LNCaP clone FGC (cell line): Measurements from ENCODE around the gene MYH15.

Source experiments
- DNase-seq: peaks from one replicate; pipeline ENCODE4 v3.0.0-alpha.2; 2011; ENCODE audit warnings: low read depth
- H3K4me3 ChIP-seq: 2 replicates; pipeline ENCODE4 v1.5.1; 2011; ENCODE audit warnings: mild to moderate bottlenecking, low read depth, low read length, control low read depth
- CTCF ChIP-seq: IDR thresholded peaks from 2 replicates; pipeline ENCODE4 v1.5.1; 2012; ENCODE audit warnings: mild to moderate bottlenecking; ENCODE audit not compliant: control insufficient read depth, insufficient read depth; ENCODE audit errors: extremely low read depth

Gene MYH15

DNA sequence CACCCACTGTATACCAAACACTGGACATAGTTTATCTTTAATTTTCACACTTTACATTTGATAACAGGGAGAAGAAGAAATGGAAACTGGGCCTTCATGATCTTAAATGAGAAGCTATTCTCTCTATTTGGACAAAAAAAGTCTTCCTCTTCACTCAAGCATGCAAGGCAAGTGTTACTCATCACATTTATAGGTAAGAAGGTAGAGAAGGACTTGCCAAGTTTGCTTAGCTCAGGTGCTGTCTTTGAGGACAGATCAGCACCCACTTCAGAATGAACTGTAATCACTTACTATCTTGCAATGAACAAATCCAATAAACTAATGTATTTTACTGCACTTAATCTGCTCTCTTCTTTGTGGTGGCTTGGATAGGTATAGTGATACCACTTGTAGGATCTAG is 1.1 kb upstream of the MYH15 start:
- DNase-seq = no peak
- H3K4me3 ChIP-seq = no peak overlapping the region
- no peak for TF ChIP-seq CTCF

GRCh38 chr3:108511055-108511454 is 659 bp upstream of the MYH15 start:
- H3K4me3 ChIP-seq = no peak overlapping the region
- DNase-seq = no peak
- no peak for TF ChIP-seq CTCF

GRCh38 chr3:108509871-108510270 is 525 bp downstream of the MYH15 start:
- H3K4me3 ChIP-seq = no peak overlapping the region
- no peak for TF ChIP-seq CTCF
- no peak for DNase-seq

DNA sequence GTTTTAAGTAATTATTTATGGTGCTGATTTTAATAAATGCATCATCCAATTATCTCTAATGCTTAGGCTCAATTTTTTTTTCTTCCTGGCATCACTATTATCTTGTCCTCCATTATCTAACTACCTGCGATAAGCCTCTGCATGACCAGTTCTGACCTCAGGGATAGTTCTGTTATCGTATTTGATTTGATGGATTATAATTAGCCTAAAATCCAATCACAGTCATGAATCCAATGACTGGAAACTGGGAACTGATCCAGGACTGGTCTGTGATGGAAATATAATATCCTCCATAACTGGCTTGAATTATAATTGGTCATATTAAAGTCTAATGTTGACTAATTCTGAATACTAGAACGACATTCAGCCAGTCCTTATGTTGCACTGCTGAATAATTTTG is 1.1 kb downstream of the MYH15 start:
- H3K4me3 ChIP-seq = no peak overlapping the region
- TF ChIP-seq CTCF = no peak
- no peak for DNase-seq

GRCh38 chr3:108507902-108508301 is 2.5 kb downstream of the MYH15 start:
- no peak overlapping the region for H3K4me3 ChIP-seq
- no peak for DNase-seq
- TF ChIP-seq CTCF = no peak

- no peak for TF ChIP-seq CTCF
- H3K4me3 ChIP-seq = no peak overlapping the region
- DNase-seq = no peak
These were observed 4.6 kb downstream of the MYH15 start for GRCh38 chr3:108505811-108506210.

GRCh38 chr3:108503722-108504121 is 6.7 kb downstream of the MYH15 start:
- no peak for DNase-seq
- H3K4me3 ChIP-seq = no peak overlapping the region
- no peak for TF ChIP-seq CTCF
